Colonic mucosa (tissue), 4 donors: Measurements from ENCODE around the gene BCL7A. TPM values are rescaled to one million over a fixed set of nuclear protein-coding genes. Genes with fewer than 3 reads are reported as not detected.
"Not testable (repeated sequence)": the region's sequence is repeated elsewhere in the genome, so short reads cannot be mapped to it uniquely, and the experiment has no call there.

Experiments used
- DNase-seq: peaks from one replicate; pipeline ENCODE4 v3.0.0-alpha.2; 2020
- H3K27ac ChIP-seq: fragments of 200-600 bp; one replicate; pipeline ENCODE4 v1.8.0; 2021
- H3K27me3 ChIP-seq: fragments of 200-600 bp; one replicate; pipeline ENCODE4 v1.8.0; 2021
- H3K36me3 ChIP-seq: fragments of 200-600 bp; one replicate; pipeline ENCODE4 v1.8.0; 2021
- H3K4me1 ChIP-seq: fragments of 200-600 bp; one replicate; pipeline ENCODE4 v1.8.0; 2021; ENCODE audit warnings: mild to moderate bottlenecking
- H3K4me3 ChIP-seq: fragments of 200-600 bp; one replicate; pipeline ENCODE4 v1.8.0; 2021
- H3K9ac ChIP-seq, 2 donors: one replicate each; pipeline ENCODE4 v1.7.0; 2013; ENCODE audit warnings: control low read depth in 2 of 2, low read depth in 2 of 2, low read length in 2 of 2
- H3K9me3 ChIP-seq: fragments of 200-600 bp; one replicate; pipeline ENCODE4 v1.8.0; 2021
- CTCF ChIP-seq: fragments of 200-600 bp; IDR thresholded peaks from one replicate; pipeline ENCODE4 v1.8.0; 2022; ENCODE audit warnings: antibody characterized with exemption, mild to moderate bottlenecking
- intact Hi-C: fragments of 100-400 bp; cut with DNase I; formaldehyde crosslinking; loops from one replicate; pipeline ENCODE4 v1.14.1; 2022
- total RNA-seq, 2 donors: library from RNA; stranded (reverse); fragmentation: NEBNext Ultra II Directional in 1 of 2; extraction: Animal tissue kit (Norgen Biotek cat#: 25700) in 1 of 2; gene quantifications; one replicate each; pipeline ENCODE4 v1.2.1, GENCODE V29; 2021
- donor health status: healthy.
- donor health status: DM: no; HTN: no; CAD: no.
- donor health status: DM: no; HTN: no; CAD: no.

BCL7A gene
- total RNA-seq, 2 donors from 2014 or later = 7.0 to 10.0 TPM

GRCh38 chr12:122104844-122105243 lies 83.2 kb downstream of the BCL7A start:
- H3K4me1 ChIP-seq = peaks cover 47% of the 10 kb centered on the region
- TF ChIP-seq CTCF = no peak
- no peaks in the 10 kb centered on the region for H3K27me3 ChIP-seq
- H3K4me3 ChIP-seq = no peak overlapping the region
- H3K9ac ChIP-seq = peak overlapping the region in 1 of 2 donors; percentile 35
- no peaks in the 10 kb centered on the region for H3K9me3 ChIP-seq
- peak overlapping the region; percentile 92 for H3K27ac ChIP-seq
- intact Hi-C loops = no loop called here
- H3K36me3 ChIP-seq = no peaks in the 10 kb centered on the region
- DNase-seq = no peak

DNA sequence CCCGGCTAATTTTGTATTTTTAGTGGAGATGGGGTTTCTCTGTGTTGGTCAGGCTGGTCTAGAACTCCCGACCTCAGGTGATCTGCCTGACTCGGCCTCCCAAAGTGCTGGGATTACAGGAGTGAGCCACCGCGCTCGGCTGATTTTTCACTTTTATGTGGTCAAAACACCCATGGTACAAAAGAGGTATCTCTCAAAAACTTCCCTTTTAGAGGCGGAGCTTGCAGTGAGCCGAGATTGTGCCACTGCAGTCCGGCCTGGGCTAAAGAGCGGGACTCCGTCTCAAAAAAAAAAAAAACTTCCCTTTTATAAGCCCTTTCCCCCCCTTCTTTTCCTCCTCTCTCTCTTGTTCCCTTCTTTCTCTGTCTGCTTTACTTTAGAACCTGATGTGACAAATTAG lies 83.8 kb downstream of the BCL7A start:
- intact Hi-C loops, H3K4me3 ChIP-seq, H3K27me3 ChIP-seq, H3K9me3 ChIP-seq, H3K36me3 ChIP-seq, DNase-seq: not testable (repeated sequence)
- Histone ChIP-seq H3K27ac (peak overlapping the region; percentile 92), H3K4me1 (peaks cover 51% of the 10 kb centered on the region), H3K9ac (peak overlapping the region in 1 of 2 donors; percentile 35)

DNA sequence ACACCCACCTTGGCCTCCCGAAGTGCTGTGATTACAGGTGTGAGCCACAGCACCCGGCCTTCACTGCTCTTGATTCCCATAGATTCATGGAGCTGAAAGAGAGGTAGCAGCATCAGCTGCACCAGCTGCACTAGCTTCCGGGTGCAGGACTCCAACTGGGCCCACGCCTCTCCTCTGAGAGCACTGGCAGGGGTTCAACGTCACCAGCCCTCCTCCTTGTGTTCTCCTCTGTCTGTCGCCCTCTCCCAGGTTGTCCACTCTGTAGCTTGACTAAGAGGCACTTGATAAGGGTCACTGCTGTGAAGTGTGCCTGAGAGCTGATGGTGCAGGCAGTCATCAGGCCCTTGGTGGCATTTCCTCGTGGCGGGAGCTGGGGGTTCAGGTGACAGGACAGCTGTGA lies 85.2 kb downstream of the BCL7A start:
- intact Hi-C loops = no loop called here
- no peak for TF ChIP-seq CTCF
- peak; percentile 82 for DNase-seq
- Histone ChIP-seq H3K9me3 (no peaks in the 10 kb centered on the region), H3K4me1 (peaks cover 46% of the 10 kb centered on the region), H3K27me3 (no peaks in the 10 kb centered on the region), H3K4me3 (no peak overlapping the region), H3K27ac (peak overlapping the region; percentile 92), H3K36me3 (no peaks in the 10 kb centered on the region), H3K9ac (peak overlapping the region in 1 of 2 donors; percentile 81)

DNA sequence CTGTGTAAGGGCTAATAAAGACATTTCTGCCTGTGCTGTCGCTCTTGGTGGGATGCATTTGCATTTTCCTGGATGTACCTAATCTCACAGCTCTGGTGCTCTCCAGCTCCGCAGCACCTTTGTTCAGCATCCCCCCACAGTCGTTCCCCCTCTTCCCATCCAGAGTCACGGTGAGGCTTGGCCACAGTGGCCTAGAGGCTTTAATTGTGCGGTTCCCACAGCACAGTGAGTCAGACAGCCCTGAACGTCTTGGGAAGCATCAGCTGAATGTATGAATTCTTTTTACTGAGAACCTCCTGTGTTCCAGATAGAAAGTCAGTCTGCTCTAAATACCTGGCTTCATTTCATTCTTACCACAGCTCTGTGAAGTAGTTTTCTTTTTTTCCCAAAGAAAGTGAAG lies 85.6 kb downstream of the BCL7A start:
- Histone ChIP-seq H3K4me1 (peaks cover 44% of the 10 kb centered on the region), H3K4me3 (no peak overlapping the region), H3K36me3 (no peaks in the 10 kb centered on the region), H3K27ac (peak overlapping the region; percentile 92), H3K9ac (peak overlapping the region in 1 of 2 donors; percentile 81), H3K27me3 (no peaks in the 10 kb centered on the region), H3K9me3 (no peaks in the 10 kb centered on the region)
- no peak for DNase-seq
- intact Hi-C loops = no loop called here
- TF ChIP-seq CTCF = no peak

DNA sequence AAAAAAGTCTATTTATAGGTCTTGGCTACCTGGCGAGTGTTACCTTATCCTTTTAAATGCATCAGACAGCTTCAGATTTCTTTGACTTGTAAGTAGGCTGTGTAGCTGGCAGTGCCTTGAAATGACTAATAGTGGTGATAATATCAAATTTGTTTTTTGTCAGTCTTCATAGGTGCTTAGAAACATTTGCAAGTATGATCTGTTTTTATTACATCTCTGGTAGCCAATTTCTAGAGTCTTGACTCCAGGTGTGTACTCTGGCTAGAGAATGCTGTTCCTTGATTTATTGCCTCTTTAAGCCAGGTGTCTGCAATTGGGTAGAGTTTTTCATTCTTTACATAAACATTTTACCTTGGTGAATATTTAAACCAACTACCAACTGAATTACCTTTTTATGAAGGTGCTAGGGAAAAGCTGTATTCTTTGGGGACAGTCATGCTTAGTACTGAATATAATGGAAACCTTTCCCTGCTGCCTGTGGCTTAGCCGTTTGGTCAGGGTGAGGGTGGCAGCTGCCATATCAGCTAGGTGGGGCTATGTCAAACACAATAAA lies 89.5 kb downstream of the BCL7A start:
- no peak overlapping the region for H3K4me3 ChIP-seq
- H3K9me3 ChIP-seq = no peaks in the 10 kb centered on the region
- H3K27ac ChIP-seq = peak overlapping the region; percentile 92
- H3K27me3 ChIP-seq = no peaks in the 10 kb centered on the region
- intact Hi-C loops = no loop called here
- no peaks in the 10 kb centered on the region for H3K36me3 ChIP-seq
- no peak for TF ChIP-seq CTCF
- peaks cover 39% of the 10 kb centered on the region for H3K4me1 ChIP-seq
- peak overlapping the region in 1 of 2 donors; percentile 29 for H3K9ac ChIP-seq
- peak; percentile 83 for DNase-seq

Other genes starting within 250 kb of the BCL7A start
- gene RHOF, start 228.2 kb upstream of the BCL7A start, total RNA-seq = 10 to 100 TPM; 58.0 to 74.5 TPM
- 10 to 100 TPM; 20.4 to 25.4 TPM for gene SETD1B, start 217.9 kb upstream of the BCL7A start, total RNA-seq
- under 1 TPM; 0.27 to 0.91 TPM for gene HPD, start 163.0 kb upstream of the BCL7A start, total RNA-seq
- gene PSMD9, start 133.1 kb upstream of the BCL7A start, total RNA-seq = 10 to 100 TPM; 46.1 to 68.3 TPM
- under 1 TPM; 0.64 to 0.93 TPM for gene CFAP251, start 103.3 kb upstream of the BCL7A start, total RNA-seq
- gene MLXIP, start 56.9 kb downstream of the BCL7A start, total RNA-seq = 100 to 1,000 TPM; 158 to 201 TPM
- gene IL31, start 152.3 kb downstream of the BCL7A start, total RNA-seq = not detected
- gene LRRC43, start 161.2 kb downstream of the BCL7A start, total RNA-seq = under 1 TPM; 0.53 to 0.57 TPM
- 1 to 10 TPM in 1 of 2 donors, under 1 TPM in 1; 0.69 to 1.7 TPM for gene B3GNT4, start 181.8 kb downstream of the BCL7A start, total RNA-seq
- gene DIABLO, start 204.2 kb downstream of the BCL7A start, total RNA-seq = 10 to 100 TPM; 56.6 to 63.1 TPM
- gene VPS33A, start 244.6 kb downstream of the BCL7A start, total RNA-seq = 10 to 100 TPM; 18.6 to 24.0 TPM